Suppressor macrophage treated with lipopolysaccharide for 4 hours (primary cell): Measurements from ENCODE around the gene PRKACB.
"Not testable (repeated sequence)": the region's sequence is repeated elsewhere in the genome, so short reads cannot be mapped to it uniquely, and the experiment has no call there.

Experiments used
- DNase-seq: peaks from one replicate; pipeline ENCODE4 v3.0.0-alpha.2; 2020

PRKACB gene

GRCh38 chr1:84224905-84225304, 80.8 kb downstream of the PRKACB start:
- no peak for DNase-seq

GRCh38 chr1:84225646-84226045, 81.6 kb downstream of the PRKACB start:
- DNase-seq: peak; percentile 17

GRCh38 chr1:84232676-84233075, 88.6 kb downstream of the PRKACB start:
- not testable (repeated sequence) for DNase-seq

GRCh38 chr1:84236256-84236655, 92.2 kb downstream of the PRKACB start:
- DNase-seq: peak; percentile 9

GRCh38 chr1:84242641-84243040, 98.6 kb downstream of the PRKACB start:
- no peak for DNase-seq

GRCh38 chr1:84245563-84245962, 101.5 kb downstream of the PRKACB start:
- DNase-seq: no peak

GRCh38 chr1:84246213-84246612, 102.1 kb downstream of the PRKACB start:
- peak; percentile 35 for DNase-seq

- DNase-seq: no peak
Observed at GRCh38 chr1:84247425-84248220, 103.6 kb downstream of the PRKACB start.

- DNase-seq: no peak
Observed at GRCh38 chr1:84250668-84251067, 106.6 kb downstream of the PRKACB start.

GRCh38 chr1:84253036-84253435, 109.0 kb downstream of the PRKACB start:
- DNase-seq: no peak

- DNase-seq: no peak
Observed at GRCh38 chr1:84253891-84254290, 109.8 kb downstream of the PRKACB start.

- DNase-seq: no peak
Observed at GRCh38 chr1:84254703-84255238, 110.7 kb downstream of the PRKACB start.

GRCh38 chr1:84255582-84255981, 111.5 kb downstream of the PRKACB start:
- no peak for DNase-seq

GRCh38 chr1:84257617-84258016, 113.5 kb downstream of the PRKACB start:
- DNase-seq: no peak

GRCh38 chr1:84259376-84259775, 115.3 kb downstream of the PRKACB start:
- no peak for DNase-seq

GRCh38 chr1:84259989-84260388, 115.9 kb downstream of the PRKACB start:
- no peak for DNase-seq

GRCh38 chr1:84260852-84261518, 116.9 kb downstream of the PRKACB start:
- no peak for DNase-seq

- DNase-seq: no peak
Observed at GRCh38 chr1:84264961-84265360, 120.9 kb downstream of the PRKACB start.

GRCh38 chr1:84265867-84266266, 121.8 kb downstream of the PRKACB start:
- no peak for DNase-seq

- DNase-seq: no peak
Observed at GRCh38 chr1:84266748-84267147, 122.7 kb downstream of the PRKACB start.

GRCh38 chr1:84267476-84267875, 123.4 kb downstream of the PRKACB start:
- DNase-seq: no peak

- no peak for DNase-seq
Observed at GRCh38 chr1:84268346-84268745, 124.3 kb downstream of the PRKACB start.

GRCh38 chr1:84269306-84269705, 125.2 kb downstream of the PRKACB start:
- DNase-seq: no peak
